Uterus (tissue), 4 donors: ENCODE results near the gene MRPS16. TPM values are rescaled to one million over a fixed set of nuclear protein-coding genes. Genes with fewer than 3 reads are reported as not detected.

Experiments used
- DNase-seq, 2 donors: peaks; one replicate each; pipeline ENCODE4 v3.0.0-alpha.2; 2019 to 2020
- H3K27ac ChIP-seq, 2 donors: fragments of 200-600 bp; sonication (generic); 1 replicate in 1 of 2; 2 replicates in 1 of 2; pipeline ENCODE4 v1.5.1; 2016 to 2018
- H3K27me3 ChIP-seq, 2 donors: fragments of 200-600 bp; sonication (generic); one replicate each; pipeline ENCODE4 v1.5.1; 2018 to 2019; ENCODE audit warnings: control low read depth in 1 of 2
- H3K36me3 ChIP-seq, 2 donors: fragments of 200-600 bp; sonication (generic); one replicate each; pipeline ENCODE4 v1.5.1; 2019; ENCODE audit warnings: control low read depth in 1 of 2
- H3K4me1 ChIP-seq, 2 donors: fragments of 200-600 bp; sonication (generic); one replicate each; pipeline ENCODE4 v1.5.1; 2018 to 2019; ENCODE audit warnings: control low read depth in 1 of 2
- H3K4me3 ChIP-seq, 2 donors: fragments of 200-600 bp; sonication (generic); 1 replicate in 1 of 2; 2 replicates in 1 of 2; pipeline ENCODE4 v1.5.1; 2018 to 2019; ENCODE audit warnings: mild to moderate bottlenecking in 1 of 2
- H3K9me3 ChIP-seq, 2 donors: fragments of 200-600 bp; sonication (generic); one replicate each; pipeline ENCODE4 v1.5.1; 2019; ENCODE audit warnings: control low read depth in 1 of 2
- POLR2A ChIP-seq, 2 donors: fragments of 450-650 bp; IDR thresholded peaks; one replicate each; pipeline ENCODE4 v1.6.1; 2016; ENCODE audit warnings: antibody characterized with exemption in 2 of 2, mild to moderate bottlenecking in 1 of 2, moderate library complexity in 1 of 2
- intact Hi-C: fragments of 100-400 bp; cut with DNase I; formaldehyde crosslinking; loops from one replicate; pipeline ENCODE4 v1.15.1; 2023; ENCODE audit warnings: low total_unique reads
- total RNA-seq, 4 donors: library from RNA; depleted of rRNA in 3 of 4; stranded (reverse); fragments of >200 nt in 3 of 4; gene quantifications; one replicate each; pipeline versions ENCODE4 v1.1.0 to v1.2.4, GENCODE V29; 2014 to 2023
- TF ChIP-seq, protein P1 (sequence below), 4 experiments: fragments of 200-600 bp in 2 of 4; fragments of 450-650 bp in 2 of 4; sonication (generic) in 2 of 4; IDR thresholded peaks; one replicate each; pipeline ENCODE4 v1.5.1; 2016 to 2019; ENCODE audit warnings: antibody characterized with exemption in 4 of 4, mild to moderate bottlenecking in 2 of 4, moderate library complexity in 1 of 4
- donor health status: DM: yes; HTN: yes; CAD: no.

Gene MRPS16
- total RNA-seq, 4 donors from 2014 or later, result 6.8 to 67.7 (median 54.0) TPM

DNA sequence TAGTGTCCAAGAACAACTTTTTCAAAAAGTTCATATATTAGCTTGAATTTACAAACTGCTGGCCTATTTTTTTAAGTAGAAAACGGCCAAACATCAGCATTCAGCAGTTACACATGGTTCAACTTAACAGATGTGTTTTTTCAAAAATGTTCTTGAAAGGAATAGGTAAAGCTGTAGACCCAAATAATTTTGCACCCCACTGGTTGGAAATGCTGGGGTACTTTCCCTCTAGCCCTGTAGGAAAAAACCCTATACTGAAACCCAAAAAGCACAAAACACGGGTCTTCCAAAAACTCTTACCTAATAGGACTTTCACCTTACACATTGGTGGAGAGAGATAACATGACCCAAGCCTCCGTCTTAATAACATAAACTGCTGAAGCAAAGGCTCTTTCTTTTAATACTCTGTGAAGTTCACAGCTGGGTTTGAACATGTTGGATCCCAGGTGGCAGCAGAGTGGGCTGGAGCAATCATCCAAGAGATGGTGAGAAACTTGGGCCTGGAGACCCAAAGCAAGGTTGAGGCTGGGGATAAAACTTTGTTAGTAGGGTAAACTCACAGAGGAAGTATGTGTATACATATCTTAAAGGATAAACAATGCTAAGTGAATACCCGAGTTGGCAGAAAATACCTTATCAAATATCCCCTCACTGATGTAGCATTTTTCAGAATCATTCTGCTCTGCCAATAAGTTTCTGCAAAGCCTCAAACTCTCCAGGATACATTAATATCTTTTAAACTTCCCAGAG is 4.8 kb downstream of the MRPS16 start:
- no peaks in the 10 kb centered on the region for H3K9me3 ChIP-seq
- peak overlapping the region; percentile 74 to 94 for H3K4me3 ChIP-seq
- H3K4me1 ChIP-seq, result peaks cover 0 to 8% of the 10 kb centered on the region in 2 donors
- no peaks in the 10 kb centered on the region for H3K36me3 ChIP-seq
- H3K27me3 ChIP-seq, result no peaks in the 10 kb centered on the region
- TF ChIP-seq, protein P1, sequence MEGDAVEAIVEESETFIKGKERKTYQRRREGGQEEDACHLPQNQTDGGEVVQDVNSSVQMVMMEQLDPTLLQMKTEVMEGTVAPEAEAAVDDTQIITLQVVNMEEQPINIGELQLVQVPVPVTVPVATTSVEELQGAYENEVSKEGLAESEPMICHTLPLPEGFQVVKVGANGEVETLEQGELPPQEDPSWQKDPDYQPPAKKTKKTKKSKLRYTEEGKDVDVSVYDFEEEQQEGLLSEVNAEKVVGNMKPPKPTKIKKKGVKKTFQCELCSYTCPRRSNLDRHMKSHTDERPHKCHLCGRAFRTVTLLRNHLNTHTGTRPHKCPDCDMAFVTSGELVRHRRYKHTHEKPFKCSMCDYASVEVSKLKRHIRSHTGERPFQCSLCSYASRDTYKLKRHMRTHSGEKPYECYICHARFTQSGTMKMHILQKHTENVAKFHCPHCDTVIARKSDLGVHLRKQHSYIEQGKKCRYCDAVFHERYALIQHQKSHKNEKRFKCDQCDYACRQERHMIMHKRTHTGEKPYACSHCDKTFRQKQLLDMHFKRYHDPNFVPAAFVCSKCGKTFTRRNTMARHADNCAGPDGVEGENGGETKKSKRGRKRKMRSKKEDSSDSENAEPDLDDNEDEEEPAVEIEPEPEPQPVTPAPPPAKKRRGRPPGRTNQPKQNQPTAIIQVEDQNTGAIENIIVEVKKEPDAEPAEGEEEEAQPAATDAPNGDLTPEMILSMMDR (IDR thresholded peaks at IDR 0.05), result no peak
- no peak for TF ChIP-seq POLR2A (IDR thresholded peaks at IDR 0.05)
- DNase-seq, result no peak
- intact Hi-C loops, result no loop called here
- peak overlapping the region; percentile 75 to 86 for H3K27ac ChIP-seq

DNA sequence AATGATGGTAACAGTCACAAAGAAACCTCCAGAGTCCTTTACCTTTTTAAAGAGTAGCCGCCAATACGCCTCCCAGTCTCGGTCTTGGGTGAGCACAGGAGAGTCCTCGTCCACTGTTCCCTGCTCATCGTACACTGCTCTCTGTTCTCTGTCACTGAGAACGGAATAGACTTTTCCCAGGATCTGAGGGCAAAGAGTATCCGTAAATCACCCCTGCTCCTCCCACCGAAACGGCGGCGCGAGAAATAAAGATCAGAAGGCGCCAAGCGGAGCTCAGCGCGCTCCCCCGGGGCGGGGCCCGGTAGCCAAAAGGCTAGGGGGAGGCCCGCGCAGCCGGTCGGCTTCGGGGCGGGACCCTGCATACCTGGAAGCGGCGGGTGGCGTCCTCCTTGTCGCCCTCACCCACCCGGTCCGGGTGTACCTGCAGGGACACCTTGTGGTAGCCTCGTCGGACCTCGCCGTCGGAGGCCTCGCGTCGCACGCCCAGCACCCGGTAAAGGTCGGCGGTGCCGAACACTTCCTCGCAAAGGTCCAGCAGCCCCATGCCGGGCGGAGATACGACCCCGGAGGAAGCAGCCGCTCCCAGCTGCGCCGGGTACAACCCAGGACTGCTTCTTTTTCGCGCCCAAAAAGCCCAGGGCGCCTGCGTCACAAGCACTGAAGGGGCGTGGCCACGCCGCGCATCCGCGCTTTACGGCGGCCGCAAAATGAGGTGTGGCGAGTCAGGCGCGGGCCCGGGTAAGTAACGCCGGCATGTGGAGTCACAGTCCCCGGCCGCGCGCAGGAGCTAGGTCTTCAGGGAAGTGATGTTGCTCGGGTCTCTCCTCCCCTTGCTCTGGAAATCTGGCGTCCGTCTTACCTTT is 5.6 kb downstream of the MRPS16 start, which contains the start of gene DNAJC9:
DNAJC9 (minus strand) TSS at position 610 of the 863 bp plus-strand sequence; CDS start at position 544, 66 bp downstream.
- Histone ChIP-seq H3K9me3 (no peaks in the 10 kb centered on the region), H3K27me3 (no peaks in the 10 kb centered on the region), H3K27ac (peak within 1 kb of the TSS; percentile 75 to 86), H3K4me1 (peaks cover 0 to 8% of the 10 kb centered on the region in 2 donors), H3K36me3 (no peaks in the 10 kb centered on the region), H3K4me3 (peak within 1 kb of the TSS; percentile 74 to 94)
- peak; percentile 94 to 98 for DNase-seq
- intact Hi-C loops, result no loop called here
- TF ChIP-seq POLR2A (IDR thresholded peaks at IDR 0.05), result peak; percentile 44 to 72
- TF ChIP-seq, protein P1 (IDR thresholded peaks at IDR 0.05), result peak in 2 of 4 experiments; percentile 7 to 13

DNA sequence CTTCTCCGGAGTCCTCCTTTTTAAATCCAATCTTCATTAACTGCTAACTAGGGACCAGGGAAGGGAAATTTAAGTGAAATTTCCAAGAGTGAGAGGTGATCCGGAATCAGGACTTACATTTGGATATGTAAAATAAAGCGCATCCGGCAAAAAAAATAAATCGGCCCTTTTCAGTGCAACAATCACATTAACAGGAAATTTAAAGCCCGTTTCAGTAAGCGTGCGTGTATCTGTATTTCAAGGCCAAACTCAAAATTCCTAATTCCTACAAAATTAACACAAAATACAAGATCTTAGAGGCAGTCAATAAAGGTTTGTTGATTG is 6.2 kb downstream of the MRPS16 start:
- Histone ChIP-seq H3K27ac (peak overlapping the region; percentile 75 to 86), H3K4me1 (peaks cover 0 to 8% of the 10 kb centered on the region in 2 donors), H3K9me3 (no peaks in the 10 kb centered on the region), H3K27me3 (no peaks in the 10 kb centered on the region), H3K36me3 (no peaks in the 10 kb centered on the region), H3K4me3 (peak overlapping the region; percentile 74 to 94)
- DNase-seq, result no peak
- intact Hi-C loops, result no loop called here
- TF ChIP-seq, protein P1 (IDR thresholded peaks at IDR 0.05), result no peak
- TF ChIP-seq POLR2A (IDR thresholded peaks at IDR 0.05), result no peak

DNA sequence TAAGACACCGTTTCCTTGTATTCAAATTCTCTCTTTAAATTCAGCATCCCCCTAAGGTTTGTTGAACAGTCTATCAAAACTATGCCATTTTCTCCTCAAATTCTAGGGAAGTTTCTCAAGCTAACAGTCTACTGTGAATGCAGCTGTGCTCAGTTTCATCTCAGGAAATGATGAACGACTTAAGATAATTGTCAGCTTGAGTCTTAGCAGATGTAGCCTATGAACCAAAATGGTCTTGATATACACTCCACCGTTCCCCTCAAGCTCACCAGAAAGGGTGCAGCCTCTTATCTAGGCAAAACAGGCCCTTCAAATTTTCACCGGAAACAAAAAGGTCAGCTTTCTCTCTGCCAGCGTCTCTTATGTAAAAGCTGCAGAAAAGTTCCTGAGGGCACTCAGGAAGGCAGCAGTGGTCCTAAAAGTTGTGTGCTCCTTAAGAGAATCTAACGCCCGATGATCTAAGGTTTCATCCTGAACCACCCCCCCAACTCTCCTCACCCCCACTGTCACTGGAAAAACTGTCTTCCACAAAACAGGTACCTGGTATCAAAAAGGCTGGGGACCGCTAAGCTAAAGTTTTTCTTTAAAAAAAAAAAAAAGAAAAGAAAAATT is 7.5 kb downstream of the MRPS16 start:
- TF ChIP-seq, protein P1 (IDR thresholded peaks at IDR 0.05), result no peak
- no peak for TF ChIP-seq POLR2A (IDR thresholded peaks at IDR 0.05)
- DNase-seq, result no peak
- H3K36me3 ChIP-seq, result no peaks in the 10 kb centered on the region

More for the DNA sequence above, 7.5 kb downstream of the MRPS16 start:
- H3K4me1 ChIP-seq, result peaks cover 0 to 8% of the 10 kb centered on the region in 2 donors
- H3K9me3 ChIP-seq, result no peaks in the 10 kb centered on the region
- H3K27ac ChIP-seq, result no peak overlapping the region
- H3K4me3 ChIP-seq, result no peak overlapping the region
- H3K27me3 ChIP-seq, result no peaks in the 10 kb centered on the region
- intact Hi-C loops, result no loop called here
